ENCODE measurements around the gene LRRD1. TPM values are rescaled to one million over a fixed set of nuclear protein-coding genes. Genes with fewer than 3 reads are reported as not detected.

Gene LRRD1
- total and polyA plus RNA-seq, 2 of the 13 experiments (the other 11 are each of a cell fraction or from before 2014, with no cell fraction given) = 0.03 TPM; not detected in 1

DNA sequence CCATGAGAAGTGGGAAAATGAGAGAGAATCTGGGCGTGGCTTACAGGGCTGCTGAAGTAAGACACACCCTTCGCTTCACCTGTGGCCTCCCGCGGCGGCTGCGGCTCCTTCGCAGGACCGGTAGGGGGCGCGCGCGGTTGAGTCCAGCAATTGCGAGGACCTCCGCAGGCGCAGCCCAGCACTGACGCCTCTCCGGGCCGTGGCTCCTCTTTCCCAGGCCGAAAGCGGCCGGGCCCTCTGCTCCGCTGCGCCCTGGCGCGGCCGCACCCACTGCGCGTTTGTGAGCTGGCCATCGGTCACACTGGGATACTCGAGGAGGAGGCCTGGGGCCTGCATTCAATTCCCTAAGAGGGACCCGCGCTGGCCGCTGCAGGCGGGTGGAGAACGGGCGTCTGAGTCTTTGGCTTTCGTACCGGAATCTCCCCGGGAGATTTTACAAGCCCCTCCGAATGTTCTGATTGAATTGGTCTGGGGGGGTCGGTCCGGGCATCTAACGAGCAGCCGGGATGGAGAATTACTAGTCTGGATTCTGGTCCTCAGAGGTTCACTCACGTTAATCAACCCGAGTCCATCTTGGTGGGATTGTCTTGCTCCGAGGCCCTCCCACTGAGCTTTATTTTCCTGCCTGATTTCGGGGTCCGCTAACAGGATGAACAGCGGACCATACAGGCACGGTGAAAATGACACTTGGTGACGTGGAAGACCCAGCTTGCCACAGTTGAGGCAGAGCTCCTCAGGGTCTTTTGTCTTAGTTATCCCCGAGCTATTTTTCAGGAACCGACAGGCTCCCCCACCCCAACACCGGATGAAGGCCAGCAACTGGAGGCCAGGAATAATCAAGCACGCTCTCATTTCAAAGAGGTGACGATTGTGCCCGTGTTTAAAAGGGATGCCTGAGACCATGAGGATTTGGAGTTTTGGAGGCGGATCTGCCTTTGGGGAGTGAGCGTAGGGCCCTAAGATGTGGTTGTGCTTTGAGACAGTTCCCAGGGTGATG is at the start of gene LRRD1 (continued):
- TF ChIP-seq NFATC3 (CRISPR knock-in tag; IDR thresholded peaks at IDR 0.05) (no peak), FOXA1 (IDR thresholded peaks at IDR 0.05) (no peak), FOXA1 (CRISPR knock-in tag; IDR thresholded peaks at IDR 0.05) (no peak), ZBTB1 (CRISPR knock-in tag; IDR thresholded peaks at IDR 0.05; ENCODE audit: borderline replicate concordance) (no peak), HOXA3 (CRISPR knock-in tag; IDR thresholded peaks at IDR 0.05) (peak; percentile 81), SETDB1 (CRISPR knock-in tag; IDR thresholded peaks at IDR 0.05; ENCODE audit: borderline replicate concordance) (no peak), ZNF775 (CRISPR knock-in tag; IDR thresholded peaks at IDR 0.05; ENCODE audit: borderline replicate concordance) (no peak), SUZ12 (IDR thresholded peaks at IDR 0.05; ENCODE audit: low read depth, low read length) (no peak), IRF2 (CRISPR knock-in tag; IDR thresholded peaks at IDR 0.05) (peak; percentile 65; the same call in 1 of the 2 replicates), ZNF274 (CRISPR knock-in tag; IDR thresholded peaks at IDR 0.05) (peak; percentile 50), ZNF34 (CRISPR knock-in tag; IDR thresholded peaks at IDR 0.05; ENCODE audit: borderline replicate concordance) (no peak), NFIC (IDR thresholded peaks at IDR 0.05; ENCODE audit: low read length) (no peak), ZNF790 (CRISPR knock-in tag; IDR thresholded peaks at IDR 0.05; ENCODE audit: borderline replicate concordance) (no peak), ZNF557 (CRISPR knock-in tag; IDR thresholded peaks at IDR 0.05) (no peak), PHF8 (CRISPR knock-in tag; IDR thresholded peaks at IDR 0.05) (peak; percentile 90), ZMYM2 (CRISPR knock-in tag; IDR thresholded peaks at IDR 0.05) (0 out of 2 replicates have a peak, but pooled peaks have one; percentile 28), SP140L (CRISPR knock-in tag; IDR thresholded peaks at IDR 0.05; ENCODE audit: borderline replicate concordance) (no peak), ZNF878 (CRISPR knock-in tag; IDR thresholded peaks at IDR 0.05) (no peak), HHEX (CRISPR knock-in tag; IDR thresholded peaks at IDR 0.05) (no peak), ZFP82 (CRISPR knock-in tag; IDR thresholded peaks at IDR 0.05; ENCODE audit: borderline replicate concordance) (0 out of 2 replicates have a peak, but pooled peaks have one; percentile 63), DNMT3B (CRISPR knock-in tag; conservative IDR thresholded peaks at IDR 0.05) (no peak), HNF4A (CRISPR knock-in tag; IDR thresholded peaks at IDR 0.05) (0 out of 2 replicates have a peak, but pooled peaks have one; percentile 27), PRMT3 (CRISPR knock-in tag; IDR thresholded peaks at IDR 0.05; ENCODE audit: borderline replicate concordance, low read depth) (no peak), ZNF44 (CRISPR knock-in tag; IDR thresholded peaks at IDR 0.05) (peak; percentile 63; the same call in 1 of the 2 replicates), TARDBP (CRISPR knock-in tag; IDR thresholded peaks at IDR 0.05) (peak; percentile 70; the same call in 1 of the 2 replicates), ERF (CRISPR knock-in tag; IDR thresholded peaks at IDR 0.05) (peak; percentile 74; the same call in 1 of the 2 replicates)
- TF ChIP-seq, protein P1, sequence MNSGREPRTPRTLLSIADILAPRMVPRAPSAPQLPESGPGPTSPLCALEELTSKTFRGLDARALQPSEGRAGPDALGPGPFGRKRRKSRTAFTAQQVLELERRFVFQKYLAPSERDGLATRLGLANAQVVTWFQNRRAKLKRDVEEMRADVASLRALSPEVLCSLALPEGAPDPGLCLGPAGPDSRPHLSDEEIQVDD (CRISPR knock-in tag; IDR thresholded peaks at IDR 0.05; ENCODE audit: borderline replicate concordance) = no peak
- TF ChIP-seq, protein P2, sequence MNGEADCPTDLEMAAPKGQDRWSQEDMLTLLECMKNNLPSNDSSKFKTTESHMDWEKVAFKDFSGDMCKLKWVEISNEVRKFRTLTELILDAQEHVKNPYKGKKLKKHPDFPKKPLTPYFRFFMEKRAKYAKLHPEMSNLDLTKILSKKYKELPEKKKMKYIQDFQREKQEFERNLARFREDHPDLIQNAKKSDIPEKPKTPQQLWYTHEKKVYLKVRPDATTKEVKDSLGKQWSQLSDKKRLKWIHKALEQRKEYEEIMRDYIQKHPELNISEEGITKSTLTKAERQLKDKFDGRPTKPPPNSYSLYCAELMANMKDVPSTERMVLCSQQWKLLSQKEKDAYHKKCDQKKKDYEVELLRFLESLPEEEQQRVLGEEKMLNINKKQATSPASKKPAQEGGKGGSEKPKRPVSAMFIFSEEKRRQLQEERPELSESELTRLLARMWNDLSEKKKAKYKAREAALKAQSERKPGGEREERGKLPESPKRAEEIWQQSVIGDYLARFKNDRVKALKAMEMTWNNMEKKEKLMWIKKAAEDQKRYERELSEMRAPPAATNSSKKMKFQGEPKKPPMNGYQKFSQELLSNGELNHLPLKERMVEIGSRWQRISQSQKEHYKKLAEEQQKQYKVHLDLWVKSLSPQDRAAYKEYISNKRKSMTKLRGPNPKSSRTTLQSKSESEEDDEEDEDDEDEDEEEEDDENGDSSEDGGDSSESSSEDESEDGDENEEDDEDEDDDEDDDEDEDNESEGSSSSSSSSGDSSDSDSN (CRISPR knock-in tag; IDR thresholded peaks at IDR 0.05) = peak; percentile 99
- TF ChIP-seq, protein P3, sequence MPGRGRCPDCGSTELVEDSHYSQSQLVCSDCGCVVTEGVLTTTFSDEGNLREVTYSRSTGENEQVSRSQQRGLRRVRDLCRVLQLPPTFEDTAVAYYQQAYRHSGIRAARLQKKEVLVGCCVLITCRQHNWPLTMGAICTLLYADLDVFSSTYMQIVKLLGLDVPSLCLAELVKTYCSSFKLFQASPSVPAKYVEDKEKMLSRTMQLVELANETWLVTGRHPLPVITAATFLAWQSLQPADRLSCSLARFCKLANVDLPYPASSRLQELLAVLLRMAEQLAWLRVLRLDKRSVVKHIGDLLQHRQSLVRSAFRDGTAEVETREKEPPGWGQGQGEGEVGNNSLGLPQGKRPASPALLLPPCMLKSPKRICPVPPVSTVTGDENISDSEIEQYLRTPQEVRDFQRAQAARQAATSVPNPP (CRISPR knock-in tag; IDR thresholded peaks at IDR 0.05) = no peak

All from HepG2 (cell line).